HepG2 (cell line): ENCODE measurements around the gene ARFGAP1. TPM values are rescaled to one million over a fixed set of nuclear protein-coding genes. Genes with fewer than 3 reads are reported as not detected.

Experiments used
- AGO2 ChIP-seq: fragments of 200-400 bp; formaldehyde crosslinking; optimal IDR thresholded peaks from 2 replicates; pipeline ENCODE3; 2017; ENCODE audit warnings: mild to moderate bottlenecking, low read depth, low read length, moderate library complexity
- BCLAF1 ChIP-seq: fragments of 450-650 bp; IDR thresholded peaks from 2 replicates; pipeline ENCODE4 v1.6.1; 2017; ENCODE audit warnings: mild to moderate bottlenecking
- HNRNPLL ChIP-seq: fragments of 200-400 bp; formaldehyde crosslinking; IDR thresholded peaks from 2 replicates; pipeline ENCODE4 v1.6.1; 2017; ENCODE audit warnings: mild to moderate bottlenecking, low read depth, low read length; ENCODE audit not compliant: poor library complexity, severe bottlenecking
- KDM5B ChIP-seq: sonication (generic); formaldehyde crosslinking; IDR thresholded peaks from 2 replicates; pipeline ENCODE4 v1.4.0; 2020; ENCODE audit warnings: missing genetic modification reagents, mild to moderate bottlenecking, borderline replicate concordance
- POLR2A ChIP-seq, 2 experiments: IDR thresholded peaks; 2 replicates each; pipeline ENCODE4 v1.6.1; 2011; ENCODE audit warnings: low read depth in 2 of 2, low read length in 2 of 2, mild to moderate bottlenecking in 1 of 2, moderate library complexity in 1 of 2; ENCODE audit not compliant: insufficient read depth in 1 of 2
- RBFOX2 ChIP-seq: fragments of 200-400 bp; formaldehyde crosslinking; IDR thresholded peaks from 2 replicates; pipeline ENCODE4 v1.6.1; 2017; ENCODE audit warnings: low read depth, mild to moderate bottlenecking, low read length
- SKI ChIP-seq: fragments of 450-650 bp; IDR thresholded peaks from one replicate; pipeline ENCODE4 v1.6.1; 2018; ENCODE audit warnings: mild to moderate bottlenecking; ENCODE audit not compliant: partially characterized antibody
- SNAPC4 ChIP-seq: sonication (generic); formaldehyde crosslinking; IDR thresholded peaks from 2 replicates; pipeline ENCODE4 v1.4.0; 2020; ENCODE audit warnings: mild to moderate bottlenecking, missing genetic modification reagents
- TEAD3 ChIP-seq: optimal IDR thresholded peaks from 2 replicates; pipeline ENCODE3; 2016; ENCODE audit warnings: borderline replicate concordance
- ZFP37 ChIP-seq: sonication (generic); formaldehyde crosslinking; IDR thresholded peaks from 2 replicates; pipeline ENCODE4 v1.4.0; 2020; ENCODE audit warnings: missing genetic modification reagents, borderline replicate concordance
- ZNF333 ChIP-seq: sonication (generic); formaldehyde crosslinking; IDR thresholded peaks from 2 replicates; pipeline ENCODE4 v1.4.0; 2020; ENCODE audit warnings: mild to moderate bottlenecking, missing genetic modification reagents, borderline replicate concordance
- ZNF577 ChIP-seq: sonication (generic); formaldehyde crosslinking; IDR thresholded peaks from 2 replicates; pipeline ENCODE4 v1.4.0; 2020; ENCODE audit warnings: mild to moderate bottlenecking, low read depth, missing genetic modification reagents, borderline replicate concordance
- polyA plus RNA-seq, 8 experiments: library from polyadenylated mRNA; depleted of rRNA in 3 of 8; stranded (reverse) in 7 of 8; unstranded in 1 of 8; fragments of >200 nt; fragmentation: Illumina TruSeq in 4 of 8; extraction: Trizol in 4 of 8; gene quantifications; 2 replicates each; pipeline versions ENCODE4 v1.2.1 to v1.2.3, GENCODE V29; 2011 to 2016; ENCODE audit warnings: low read depth in 4 of 8, missing spikeins in 1 of 8, mixed read lengths in 1 of 8; ENCODE audit not compliant: insufficient read depth in 1 of 8
- total RNA-seq, 5 experiments: library from RNA; depleted of rRNA; stranded (reverse); fragments of >200 nt; fragmentation: Illumina TruSeq; extraction: Trizol; gene quantifications; 2 replicates each; pipeline ENCODE4 v1.2.3, GENCODE V29; 2016; ENCODE audit warnings: low read depth in 1 of 5

The ARFGAP1 gene
- total and polyA plus RNA-seq, 2 of the 13 experiments (the other 11 are each of a cell fraction or from before 2014, with no cell fraction given), result 132 TPM

DNA sequence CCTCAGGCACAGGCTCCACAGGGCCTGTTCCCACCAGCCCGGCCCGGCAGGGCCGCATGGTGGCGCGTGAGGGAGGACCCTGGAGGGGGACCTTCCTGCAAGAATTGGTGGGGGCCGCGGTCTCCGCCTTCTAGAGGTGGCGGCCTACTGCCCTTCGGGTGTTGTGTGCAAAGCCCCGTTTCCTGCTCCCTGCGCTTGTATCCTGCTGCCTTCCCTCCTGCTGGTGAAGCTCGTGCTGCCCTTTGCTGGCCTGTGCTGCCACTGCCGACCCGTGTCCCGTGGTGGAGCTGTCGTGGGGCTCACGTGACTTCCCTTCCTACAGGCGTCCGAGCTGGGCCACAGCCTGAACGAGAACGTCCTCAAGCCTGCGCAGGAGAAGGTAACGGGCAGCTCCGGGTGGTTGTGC, 11.9 kb downstream of the ARFGAP1 start (continued):
- TF ChIP-seq ZFP37 (CRISPR knock-in tag), result no peak
- TF ChIP-seq ZNF577 (CRISPR knock-in tag), result no peak
- peak; percentile 22; the same call in 1 of the 2 replicates for TF ChIP-seq KDM5B
- peak; percentile 8 for TF ChIP-seq TEAD3
- TF ChIP-seq SKI, result no peak
- TF ChIP-seq SNAPC4 (CRISPR knock-in tag), result no peak
- TF ChIP-seq HNRNPLL, result peak; percentile 1
- TF ChIP-seq RBFOX2, result peak; percentile 72
- TF ChIP-seq BCLAF1, result no peak
- TF ChIP-seq AGO2, result peak; percentile 93
- TF ChIP-seq ZNF333 (CRISPR knock-in tag), result peak; percentile 48; the same call in 1 of the 2 replicates
- 0 out of 4 replicates have a peak, but pooled peaks of 1 of the 2 experiments have one; percentile 29 for TF ChIP-seq POLR2A (IDR thresholded peaks at IDR 0.05; ENCODE audit: insufficient read depth in 1 of 2, low read depth in 2 of 2, low read length in 2 of 2)
